Upper lobe of right lung (tissue), 1 donor: ENCODE results near the gene ZNF638. TPM values are rescaled to one million over a fixed set of nuclear protein-coding genes. Genes with fewer than 3 reads are reported as not detected.

Experiments
- ATAC-seq: fragments of 200-7000 bp; cut with Tn5 transposase; one replicate; pipeline ENCODE4 v1.9.1; 2020; ENCODE audit warnings: mild to moderate bottlenecking, moderate library complexity
- DNase-seq: peaks from one replicate; pipeline ENCODE4 v3.0.0-alpha.2; 2020
- H3K27ac ChIP-seq: fragments of 200-600 bp; one replicate; pipeline ENCODE4 v1.8.0; 2022
- H3K27me3 ChIP-seq: fragments of 200-600 bp; one replicate; pipeline ENCODE4 v1.8.0; 2022; ENCODE audit warnings: mild to moderate bottlenecking
- H3K36me3 ChIP-seq: fragments of 200-600 bp; one replicate; pipeline ENCODE4 v1.8.0; 2022
- H3K4me1 ChIP-seq: fragments of 200-600 bp; one replicate; pipeline ENCODE4 v1.8.0; 2022
- H3K4me3 ChIP-seq: fragments of 200-600 bp; one replicate; pipeline ENCODE4 v1.8.0; 2022; ENCODE audit warnings: mild to moderate bottlenecking
- H3K9me3 ChIP-seq: fragments of 200-600 bp; one replicate; pipeline ENCODE4 v1.8.0; 2022
- intact Hi-C: fragments of 100-400 bp; cut with DNase I; formaldehyde crosslinking; loops from one replicate; pipeline ENCODE4 v1.11.0; 2022
- total RNA-seq: library from RNA; stranded (reverse); fragmentation: NEBNext Ultra II Directional; extraction: Animal tissue kit (Norgen Biotek cat#: 25700); gene quantifications from one replicate; pipeline ENCODE4 v1.2.1, GENCODE V29; 2021
- TF ChIP-seq, protein P1 (sequence below): fragments of 200-600 bp; IDR thresholded peaks from one replicate; pipeline ENCODE4 v1.8.0; 2022; ENCODE audit warnings: antibody characterized with exemption
- donor health status: DM: no; HTN: yes; CAD: no; lungs with severe emphysema.

Gene ZNF638
- total RNA-seq, 1 donor from 2014 or later, result 114 TPM

DNA sequence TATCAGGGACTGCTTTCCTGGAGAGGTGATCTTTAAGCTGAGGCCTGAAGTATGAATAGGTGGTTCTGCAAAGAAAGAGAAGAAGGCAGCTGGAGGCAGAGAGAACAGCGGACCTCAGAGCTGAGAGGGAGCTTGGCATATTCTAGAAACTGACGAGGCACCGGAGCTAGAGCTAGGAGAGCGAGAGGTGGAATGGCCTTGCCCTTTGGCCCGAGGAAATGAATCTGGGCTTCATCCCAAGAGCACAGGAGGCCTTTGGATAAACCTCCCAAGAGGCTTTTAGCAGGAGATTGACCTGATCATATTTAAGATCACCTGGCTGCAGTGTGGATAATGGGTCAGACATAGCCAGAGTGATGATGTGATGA, 129.7 kb downstream of the ZNF638 start:
- no peak overlapping the region for H3K4me3 ChIP-seq
- H3K27ac ChIP-seq, result no peak overlapping the region
- no peaks in the 10 kb centered on the region for H3K9me3 ChIP-seq
- ATAC-seq, result no peak
- peaks cover 4% of the 10 kb centered on the region for H3K4me1 ChIP-seq
- intact Hi-C loops, result loop anchor here (5.0 kb wide), 1 partner anchor 41 kb away; no protein-coding TSS in a partner anchor
- TF ChIP-seq, protein P1, sequence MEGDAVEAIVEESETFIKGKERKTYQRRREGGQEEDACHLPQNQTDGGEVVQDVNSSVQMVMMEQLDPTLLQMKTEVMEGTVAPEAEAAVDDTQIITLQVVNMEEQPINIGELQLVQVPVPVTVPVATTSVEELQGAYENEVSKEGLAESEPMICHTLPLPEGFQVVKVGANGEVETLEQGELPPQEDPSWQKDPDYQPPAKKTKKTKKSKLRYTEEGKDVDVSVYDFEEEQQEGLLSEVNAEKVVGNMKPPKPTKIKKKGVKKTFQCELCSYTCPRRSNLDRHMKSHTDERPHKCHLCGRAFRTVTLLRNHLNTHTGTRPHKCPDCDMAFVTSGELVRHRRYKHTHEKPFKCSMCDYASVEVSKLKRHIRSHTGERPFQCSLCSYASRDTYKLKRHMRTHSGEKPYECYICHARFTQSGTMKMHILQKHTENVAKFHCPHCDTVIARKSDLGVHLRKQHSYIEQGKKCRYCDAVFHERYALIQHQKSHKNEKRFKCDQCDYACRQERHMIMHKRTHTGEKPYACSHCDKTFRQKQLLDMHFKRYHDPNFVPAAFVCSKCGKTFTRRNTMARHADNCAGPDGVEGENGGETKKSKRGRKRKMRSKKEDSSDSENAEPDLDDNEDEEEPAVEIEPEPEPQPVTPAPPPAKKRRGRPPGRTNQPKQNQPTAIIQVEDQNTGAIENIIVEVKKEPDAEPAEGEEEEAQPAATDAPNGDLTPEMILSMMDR, result no peak
- DNase-seq, result no peak
- no peaks in the 10 kb centered on the region for H3K36me3 ChIP-seq
- peaks cover 28% of the 10 kb centered on the region for H3K27me3 ChIP-seq

GRCh38 chr2:71462056-71462605, 130.5 kb downstream of the ZNF638 start:
- DNase-seq (peak; percentile 50), ATAC-seq (no peak)
- TF ChIP-seq, protein P1, result no peak
- peaks cover 32% of the 10 kb centered on the region for H3K27me3 ChIP-seq
- no peaks in the 10 kb centered on the region for H3K9me3 ChIP-seq
- H3K4me1 ChIP-seq, result peaks cover 7% of the 10 kb centered on the region
- H3K4me3 ChIP-seq, result no peak overlapping the region
- no peaks in the 10 kb centered on the region for H3K36me3 ChIP-seq
- no peak overlapping the region for H3K27ac ChIP-seq
- intact Hi-C loops, result loop anchor here (5.0 kb wide), 1 partner anchor 40 kb away; no protein-coding TSS in a partner anchor

GRCh38 chr2:71462641-71463341, 131.2 kb downstream of the ZNF638 start:
- Histone ChIP-seq H3K9me3 (no peaks in the 10 kb centered on the region), H3K27me3 (peaks cover 36% of the 10 kb centered on the region), H3K4me3 (no peak overlapping the region), H3K4me1 (peaks cover 7% of the 10 kb centered on the region), H3K27ac (no peak overlapping the region), H3K36me3 (no peaks in the 10 kb centered on the region)
- DNase-seq (peak; percentile 62), ATAC-seq (no peak)
- TF ChIP-seq, protein P1, result no peak
- intact Hi-C loops, result loop anchor here (5.0 kb wide), 1 partner anchor 40 kb away; no protein-coding TSS in a partner anchor

GRCh38 chr2:71463342-71463654, 131.7 kb downstream of the ZNF638 start:
- no peak for DNase-seq
- Histone ChIP-seq H3K27ac (no peak overlapping the region), H3K4me1 (peaks cover 7% of the 10 kb centered on the region), H3K36me3 (no peaks in the 10 kb centered on the region), H3K4me3 (no peak overlapping the region), H3K27me3 (peaks cover 41% of the 10 kb centered on the region), H3K9me3 (no peaks in the 10 kb centered on the region)
- intact Hi-C loops, result loop anchor here (5.0 kb wide), 1 partner anchor 39 kb away; no protein-coding TSS in a partner anchor
- TF ChIP-seq, protein P1, result no peak
- no peak for ATAC-seq

DNA sequence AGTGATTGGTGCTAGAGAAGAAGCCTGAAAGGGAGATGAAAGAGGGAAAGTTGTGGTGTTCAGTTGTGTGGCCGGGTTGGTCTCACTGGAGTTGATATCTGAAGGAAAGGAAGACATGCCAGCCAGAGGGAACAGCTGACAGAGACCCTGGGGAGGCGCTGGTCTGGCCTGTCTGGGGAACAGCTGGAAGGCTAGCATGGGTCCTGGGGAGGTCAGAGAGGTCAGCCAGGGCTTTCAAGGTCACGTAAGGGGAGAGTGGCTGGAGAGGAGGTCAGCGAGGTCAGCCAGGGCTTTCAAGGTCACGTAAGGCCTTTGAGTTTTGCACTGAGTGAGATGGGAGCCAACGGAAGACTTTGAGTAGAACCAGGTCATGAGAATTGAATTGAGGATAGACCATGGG, 132.8 kb downstream of the ZNF638 start:
- TF ChIP-seq, protein P1, result no peak
- peaks cover 7% of the 10 kb centered on the region for H3K4me1 ChIP-seq
- no peak overlapping the region for H3K27ac ChIP-seq
- no peaks in the 10 kb centered on the region for H3K36me3 ChIP-seq
- no peak overlapping the region for H3K4me3 ChIP-seq
- intact Hi-C loops, result loop anchor here (5.0 kb wide), 1 partner anchor 38 kb away; no protein-coding TSS in a partner anchor
- ATAC-seq (no peak), DNase-seq (peak; percentile 6)
- H3K9me3 ChIP-seq, result no peaks in the 10 kb centered on the region
- peaks cover 45% of the 10 kb centered on the region for H3K27me3 ChIP-seq
